ENCODE data around the gene MED10. TPM values are rescaled to one million over a fixed set of nuclear protein-coding genes. Genes with fewer than 3 reads are reported as not detected.

The MED10 gene
- total and polyA plus RNA-seq, 2 experiments from 2014 or later = 16.0 to 58.1 TPM

DNA sequence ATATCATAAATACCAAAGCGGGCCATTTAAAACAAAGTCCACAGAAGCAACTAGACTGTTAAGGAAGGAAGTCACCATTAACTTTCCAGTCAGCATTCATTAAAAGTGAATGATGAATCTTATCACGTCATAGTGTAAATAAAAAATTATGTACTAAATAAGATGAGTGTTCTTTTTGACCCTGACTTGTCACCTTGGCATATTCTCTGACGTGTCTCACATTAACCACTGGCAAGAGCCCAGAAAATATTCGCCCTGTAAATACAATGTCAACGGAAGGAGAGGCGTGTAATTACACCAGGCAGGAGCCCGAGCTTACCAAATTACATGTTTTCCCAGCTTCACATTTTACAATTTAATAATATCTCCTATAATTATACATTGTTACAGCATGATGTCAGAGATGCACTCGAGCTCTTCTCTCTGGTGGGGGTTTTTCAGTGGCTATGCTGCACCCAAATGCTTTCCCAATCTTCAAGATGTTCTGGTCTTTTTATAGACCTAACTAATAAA lies 41.0 kb upstream of the MED10 start:
- no peak for ATAC-seq
- H4K20me1 ChIP-seq (replicated peaks; ENCODE audit: insufficient read depth) = no peaks in the 10 kb centered on the region

More for the DNA sequence above, 41.0 kb upstream of the MED10 start:
- Histone ChIP-seq H3K79me2 (replicated peaks; ENCODE audit: insufficient read depth) (no peaks in the 10 kb centered on the region), H3K27ac (ENCODE audit: low read depth) (no peak overlapping the region), H2AFZ (no peak overlapping the region), H3K4me3 (no peak overlapping the region), H3K36me3 (ENCODE audit: insufficient read depth) (no peaks in the 10 kb centered on the region), H3K4me2 (no peak overlapping the region), H3K27me3 (ENCODE audit: insufficient read depth) (no peaks in the 10 kb centered on the region), H3K4me1 (ENCODE audit: insufficient read depth) (no peaks in the 10 kb centered on the region), H3F3A (replicated peaks; ENCODE audit: low read depth) (no peaks in the 10 kb centered on the region), H3K9me2 (ENCODE audit: insufficient read depth) (no peaks in the 10 kb centered on the region)
- no peak for DNase-seq (ENCODE audit: low spot score)
- H3K27me3 Mint-ChIP-seq (ENCODE audit: insufficient read depth, low read depth, poor library complexity) = peaks cover 7% of the 10 kb centered on the region
- no peak for TF ChIP-seq JUNB (IDR thresholded peaks at IDR 0.05; ENCODE audit: unreplicated experiment)
- no peak for TF ChIP-seq ZNF114 (CRISPR knock-in tag; IDR thresholded peaks at IDR 0.05)
- TF ChIP-seq STAT1 (IDR thresholded peaks at IDR 0.05; ENCODE audit: unreplicated experiment) = no peak
- TF ChIP-seq, protein P1, sequence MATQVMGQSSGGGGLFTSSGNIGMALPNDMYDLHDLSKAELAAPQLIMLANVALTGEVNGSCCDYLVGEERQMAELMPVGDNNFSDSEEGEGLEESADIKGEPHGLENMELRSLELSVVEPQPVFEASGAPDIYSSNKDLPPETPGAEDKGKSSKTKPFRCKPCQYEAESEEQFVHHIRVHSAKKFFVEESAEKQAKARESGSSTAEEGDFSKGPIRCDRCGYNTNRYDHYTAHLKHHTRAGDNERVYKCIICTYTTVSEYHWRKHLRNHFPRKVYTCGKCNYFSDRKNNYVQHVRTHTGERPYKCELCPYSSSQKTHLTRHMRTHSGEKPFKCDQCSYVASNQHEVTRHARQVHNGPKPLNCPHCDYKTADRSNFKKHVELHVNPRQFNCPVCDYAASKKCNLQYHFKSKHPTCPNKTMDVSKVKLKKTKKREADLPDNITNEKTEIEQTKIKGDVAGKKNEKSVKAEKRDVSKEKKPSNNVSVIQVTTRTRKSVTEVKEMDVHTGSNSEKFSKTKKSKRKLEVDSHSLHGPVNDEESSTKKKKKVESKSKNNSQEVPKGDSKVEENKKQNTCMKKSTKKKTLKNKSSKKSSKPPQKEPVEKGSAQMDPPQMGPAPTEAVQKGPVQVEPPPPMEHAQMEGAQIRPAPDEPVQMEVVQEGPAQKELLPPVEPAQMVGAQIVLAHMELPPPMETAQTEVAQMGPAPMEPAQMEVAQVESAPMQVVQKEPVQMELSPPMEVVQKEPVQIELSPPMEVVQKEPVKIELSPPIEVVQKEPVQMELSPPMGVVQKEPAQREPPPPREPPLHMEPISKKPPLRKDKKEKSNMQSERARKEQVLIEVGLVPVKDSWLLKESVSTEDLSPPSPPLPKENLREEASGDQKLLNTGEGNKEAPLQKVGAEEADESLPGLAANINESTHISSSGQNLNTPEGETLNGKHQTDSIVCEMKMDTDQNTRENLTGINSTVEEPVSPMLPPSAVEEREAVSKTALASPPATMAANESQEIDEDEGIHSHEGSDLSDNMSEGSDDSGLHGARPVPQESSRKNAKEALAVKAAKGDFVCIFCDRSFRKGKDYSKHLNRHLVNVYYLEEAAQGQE (IDR thresholded peaks at IDR 0.05; ENCODE audit: unreplicated experiment) = no peak
- TF ChIP-seq ZNF462 (CRISPR knock-in tag; IDR thresholded peaks at IDR 0.05) = no peak
- TF ChIP-seq ZNF331 (CRISPR knock-in tag; IDR thresholded peaks at IDR 0.05; ENCODE audit: low read depth) = no peak
- TF ChIP-seq EZH2phosphoT487 (IDR thresholded peaks at IDR 0.05; ENCODE audit: unreplicated experiment) = no peak
- TF ChIP-seq CREB1 (CRISPR knock-in tag; IDR thresholded peaks at IDR 0.05; ENCODE audit: low read depth) = no peak
- TF ChIP-seq POLR2AphosphoS5 (IDR thresholded peaks at IDR 0.05; ENCODE audit: low read depth) = no peak
- no peak for TF ChIP-seq EZH2 (IDR thresholded peaks at IDR 0.05; ENCODE audit: low read depth, unreplicated experiment)
- TF ChIP-seq CTCF (conservative IDR thresholded peaks at IDR 0.05; ENCODE audit: low read depth in 2 of 2) = no peak
- TF ChIP-seq NANOG (IDR thresholded peaks at IDR 0.05; ENCODE audit: borderline replicate concordance) = no peak
- TF ChIP-seq, protein P2, sequence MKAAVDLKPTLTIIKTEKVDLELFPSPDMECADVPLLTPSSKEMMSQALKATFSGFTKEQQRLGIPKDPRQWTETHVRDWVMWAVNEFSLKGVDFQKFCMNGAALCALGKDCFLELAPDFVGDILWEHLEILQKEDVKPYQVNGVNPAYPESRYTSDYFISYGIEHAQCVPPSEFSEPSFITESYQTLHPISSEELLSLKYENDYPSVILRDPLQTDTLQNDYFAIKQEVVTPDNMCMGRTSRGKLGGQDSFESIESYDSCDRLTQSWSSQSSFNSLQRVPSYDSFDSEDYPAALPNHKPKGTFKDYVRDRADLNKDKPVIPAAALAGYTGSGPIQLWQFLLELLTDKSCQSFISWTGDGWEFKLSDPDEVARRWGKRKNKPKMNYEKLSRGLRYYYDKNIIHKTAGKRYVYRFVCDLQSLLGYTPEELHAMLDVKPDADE (IDR thresholded peaks at IDR 0.05) = no peak
- no peak overlapping the region for H3K4me3 Mint-ChIP-seq
- H3K4me1 Mint-ChIP-seq = no peaks in the 10 kb centered on the region
- H3K9me3 Mint-ChIP-seq = peaks cover 16% of the 10 kb centered on the region
- peaks cover 2% of the 10 kb centered on the region; the same call in 1 of the 3 replicates for H3K36me3 Mint-ChIP-seq (ENCODE audit: low read depth)
- no peak overlapping the region for H3K27ac Mint-ChIP-seq
